Mucosa of stomach (tissue), 1 donor: ENCODE results near the gene VPREB1.
"Not testable (repeated sequence)": the region's sequence is repeated elsewhere in the genome, so short reads cannot be mapped to it uniquely, and the experiment has no call there.

Source experiments
- H3K27me3 ChIP-seq: one replicate; pipeline ENCODE4 v1.7.0; 2013; ENCODE audit warnings: mild to moderate bottlenecking, low read length; ENCODE audit not compliant: control insufficient read depth, insufficient read depth
- H3K36me3 ChIP-seq: one replicate; pipeline ENCODE4 v1.7.0; 2013; ENCODE audit warnings: low read length; ENCODE audit not compliant: control insufficient read depth, insufficient read depth
- H3K4me1 ChIP-seq: one replicate; pipeline ENCODE4 v1.7.0; 2013; ENCODE audit warnings: mild to moderate bottlenecking, low read length; ENCODE audit not compliant: control insufficient read depth, insufficient read depth
- H3K4me3 ChIP-seq: one replicate; pipeline ENCODE4 v1.7.0; 2013; ENCODE audit warnings: low read length
- H3K9ac ChIP-seq: one replicate; pipeline ENCODE4 v1.7.0; 2013; ENCODE audit warnings: mild to moderate bottlenecking, low read length, moderate library complexity
- H3K9me3 ChIP-seq: one replicate; pipeline ENCODE4 v1.7.0; 2013; ENCODE audit warnings: mild to moderate bottlenecking, low read length, moderate library complexity; ENCODE audit not compliant: control insufficient read depth
- donor health status: Pancreatic carcinoma.

VPREB1 gene

DNA sequence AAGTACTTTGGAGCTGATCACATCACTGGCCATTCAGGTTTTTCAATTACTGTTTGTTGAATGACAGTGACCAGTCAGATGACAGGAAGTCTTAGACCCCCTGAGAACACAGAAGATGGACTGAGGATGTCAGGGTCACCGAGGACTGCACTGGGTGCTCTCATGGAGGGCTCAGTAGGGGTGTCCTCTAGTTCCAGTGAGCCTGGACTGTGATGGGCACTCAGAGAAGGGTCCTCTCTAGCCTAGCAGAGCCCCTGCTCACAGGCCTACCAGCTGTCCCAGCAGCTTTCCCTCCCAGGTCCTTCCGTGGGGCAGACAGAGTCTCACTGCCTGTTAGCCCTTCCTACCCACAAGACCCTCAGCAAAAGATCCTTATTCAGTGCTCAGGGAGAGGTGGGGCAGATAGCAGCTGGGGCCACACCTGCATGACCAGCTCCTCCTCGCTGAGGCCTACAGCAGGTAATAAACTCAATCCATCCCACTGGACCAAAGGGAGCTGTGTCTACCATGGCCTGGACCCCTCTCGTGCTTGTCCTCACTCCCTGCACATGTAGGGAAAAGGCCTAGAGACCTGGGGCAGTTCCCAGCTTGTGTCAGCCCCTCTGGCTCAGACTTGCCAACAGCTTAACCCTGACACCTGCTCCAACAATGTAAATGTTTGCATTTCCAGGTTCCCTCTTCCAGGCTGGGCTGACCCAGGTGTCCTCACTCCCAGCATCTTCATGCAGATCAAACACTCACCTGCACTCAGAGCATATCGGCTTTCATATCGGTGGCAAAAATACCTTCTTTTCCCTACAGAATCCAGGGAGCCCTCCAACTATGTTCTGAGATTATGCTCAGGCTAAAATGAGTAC, 25.2 kb upstream of the VPREB1 start:
- H3K9me3 ChIP-seq = no peaks in the 10 kb centered on the region
- H3K27me3 ChIP-seq = peaks cover 4% of the 10 kb centered on the region
- H3K9ac ChIP-seq = no peak overlapping the region
- H3K4me1 ChIP-seq = no peaks in the 10 kb centered on the region
- H3K36me3 ChIP-seq = no peaks in the 10 kb centered on the region
- H3K4me3 ChIP-seq = no peak overlapping the region

DNA sequence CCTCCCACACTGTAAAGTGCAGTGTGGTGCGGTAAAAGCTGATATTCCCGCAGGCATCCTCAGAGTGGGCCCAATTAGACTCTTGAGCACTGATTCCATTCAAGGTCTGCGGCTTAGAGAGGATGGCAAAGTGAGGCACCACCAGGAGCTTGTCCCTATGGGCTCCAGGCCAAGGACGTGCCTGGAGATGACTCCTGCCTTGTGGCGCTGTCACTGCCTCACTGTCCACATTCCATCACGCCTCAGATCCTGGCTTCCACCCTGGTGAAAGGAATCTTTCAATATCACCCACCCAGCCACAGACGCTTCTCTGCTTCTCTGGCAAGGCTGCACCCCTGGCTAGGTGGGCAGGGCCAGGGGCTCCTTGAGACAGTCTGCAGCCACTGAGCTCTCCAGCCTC, 23.5 kb upstream of the VPREB1 start:
- H3K4me1 ChIP-seq, H3K36me3 ChIP-seq, H3K27me3 ChIP-seq, H3K9me3 ChIP-seq, H3K9ac ChIP-seq, H3K4me3 ChIP-seq: not testable (repeated sequence)

DNA sequence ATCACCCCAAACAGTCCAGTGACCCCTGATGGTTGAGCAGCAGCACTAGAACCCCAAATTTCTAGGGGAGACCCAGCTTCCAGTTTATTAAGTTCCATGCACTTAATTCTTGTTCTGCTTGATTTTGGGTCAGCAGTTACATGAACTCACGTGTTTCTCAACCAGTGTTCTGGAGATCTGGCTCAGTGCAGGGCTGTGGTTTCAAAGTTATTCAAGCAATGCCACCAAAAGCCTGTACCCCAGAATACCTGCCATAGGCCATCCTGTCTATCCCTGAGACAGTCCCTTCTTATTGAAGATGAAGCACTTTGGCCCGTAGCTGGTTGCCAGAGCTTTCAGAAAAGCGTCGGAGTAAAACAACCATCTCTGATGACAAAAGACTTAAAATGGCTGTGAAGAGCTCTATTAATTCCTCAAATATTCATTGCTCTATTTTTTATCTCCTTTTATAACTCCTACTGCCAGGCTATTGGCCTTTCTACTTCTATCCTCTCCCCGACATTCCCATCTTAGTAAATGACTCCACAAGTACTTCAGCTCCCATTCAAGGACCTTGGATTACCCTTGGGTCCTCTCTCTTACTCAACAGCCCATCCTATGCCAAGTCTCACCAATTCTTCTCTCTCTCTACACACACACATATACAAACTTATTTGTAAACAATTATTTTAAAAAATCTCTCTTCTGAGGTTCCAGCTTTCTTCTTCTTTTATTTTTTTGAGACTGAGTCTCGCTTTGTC, 18.0 kb upstream of the VPREB1 start:
- Histone ChIP-seq H3K9ac (no peak overlapping the region), H3K4me3 (no peak overlapping the region), H3K27me3 (no peaks in the 10 kb centered on the region), H3K36me3 (no peaks in the 10 kb centered on the region), H3K4me1 (no peaks in the 10 kb centered on the region), H3K9me3 (no peaks in the 10 kb centered on the region)

DNA sequence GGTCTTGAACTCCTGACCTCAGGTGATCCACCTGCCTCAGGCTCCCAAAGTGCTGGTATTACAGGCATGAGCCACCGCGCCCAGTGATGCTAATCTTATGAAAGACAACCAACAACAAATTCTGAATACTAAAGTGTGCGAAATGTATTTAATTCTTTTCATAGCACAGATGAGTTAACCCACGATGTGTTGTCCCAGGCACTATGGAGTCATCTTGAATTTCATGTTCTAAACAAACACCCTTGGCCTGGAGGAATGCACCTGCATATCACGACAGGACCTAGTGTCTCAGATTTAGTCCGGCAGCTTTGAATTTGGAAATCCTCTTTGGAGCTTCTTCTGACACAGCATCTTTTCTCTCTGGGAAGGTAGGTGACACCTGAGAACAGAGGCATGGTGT, 16.2 kb upstream of the VPREB1 start:
- Histone ChIP-seq H3K9ac (no peak overlapping the region), H3K4me1 (no peaks in the 10 kb centered on the region), H3K4me3 (no peak overlapping the region), H3K9me3 (no peaks in the 10 kb centered on the region), H3K36me3 (no peaks in the 10 kb centered on the region), H3K27me3 (no peaks in the 10 kb centered on the region)

- no peaks in the 10 kb centered on the region for H3K4me1 ChIP-seq
- no peaks in the 10 kb centered on the region for H3K9me3 ChIP-seq
- no peak overlapping the region for H3K4me3 ChIP-seq
- no peaks in the 10 kb centered on the region for H3K27me3 ChIP-seq
- no peaks in the 10 kb centered on the region for H3K36me3 ChIP-seq
- H3K9ac ChIP-seq = no peak overlapping the region
Measured at GRCh38 chr22:22228921-22229320, 15.7 kb upstream of the VPREB1 start.

DNA sequence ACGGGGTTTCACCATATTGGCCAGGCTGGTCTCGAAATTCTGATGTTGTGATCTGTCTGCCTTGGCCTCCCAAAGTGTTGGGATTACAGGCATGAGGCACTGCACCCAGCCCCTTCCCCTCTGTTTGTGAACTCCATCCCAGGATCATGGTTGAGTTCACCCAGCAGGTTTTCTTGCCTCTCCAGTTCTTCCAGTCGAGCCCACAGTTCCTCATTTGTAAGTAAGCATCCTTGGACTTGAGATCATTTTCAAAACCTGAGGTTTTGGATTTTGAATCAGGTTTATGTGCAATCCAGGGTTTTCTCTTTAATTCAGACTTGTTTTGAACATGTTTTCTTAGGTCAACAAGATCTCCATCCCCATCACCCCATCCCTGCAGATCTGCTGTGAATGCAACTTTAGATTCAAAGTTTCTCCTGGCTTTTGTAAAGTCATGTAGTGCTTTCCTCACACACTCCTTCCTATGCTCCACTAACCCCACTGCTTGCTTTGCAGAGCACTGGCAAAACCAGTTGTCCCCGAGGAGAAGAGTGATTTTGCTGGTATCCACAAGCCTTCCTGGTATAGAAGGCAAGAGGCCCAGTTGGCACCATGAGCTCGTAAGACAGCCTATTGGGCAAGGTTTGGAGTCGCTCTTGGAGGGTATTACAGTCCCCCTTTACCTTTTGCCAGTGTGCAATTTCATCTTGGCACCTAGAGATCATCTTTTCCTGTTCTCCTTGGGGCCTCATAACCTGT, 14.7 kb upstream of the VPREB1 start:
- H3K36me3 ChIP-seq = no peaks in the 10 kb centered on the region
- no peaks in the 10 kb centered on the region for H3K4me1 ChIP-seq
- H3K4me3 ChIP-seq = no peak overlapping the region
- H3K9ac ChIP-seq = no peak overlapping the region
- no peaks in the 10 kb centered on the region for H3K9me3 ChIP-seq
- no peaks in the 10 kb centered on the region for H3K27me3 ChIP-seq

DNA sequence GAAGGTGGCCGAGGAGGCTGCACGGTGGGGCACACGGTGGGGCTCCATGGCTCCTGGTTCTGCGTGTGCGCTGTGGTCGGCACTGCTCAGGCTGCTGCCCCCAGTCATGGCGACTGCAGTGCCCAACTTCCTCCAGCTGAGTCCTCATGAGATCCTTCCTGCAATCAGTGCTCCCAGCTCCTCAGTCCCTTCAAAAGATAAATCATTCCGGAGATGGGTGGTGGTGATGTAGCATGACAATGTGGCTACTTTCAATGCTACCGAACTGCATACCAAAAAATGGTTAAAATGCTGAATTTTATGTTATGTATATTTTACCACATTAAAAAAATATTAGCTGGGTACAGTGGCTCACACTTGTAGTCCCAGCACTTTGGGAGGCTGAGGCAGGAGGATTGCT, 14.1 kb upstream of the VPREB1 start:
- Histone ChIP-seq H3K9ac (no peak overlapping the region), H3K4me3 (no peak overlapping the region), H3K36me3 (no peaks in the 10 kb centered on the region), H3K9me3 (no peaks in the 10 kb centered on the region), H3K4me1 (no peaks in the 10 kb centered on the region), H3K27me3 (no peaks in the 10 kb centered on the region)

DNA sequence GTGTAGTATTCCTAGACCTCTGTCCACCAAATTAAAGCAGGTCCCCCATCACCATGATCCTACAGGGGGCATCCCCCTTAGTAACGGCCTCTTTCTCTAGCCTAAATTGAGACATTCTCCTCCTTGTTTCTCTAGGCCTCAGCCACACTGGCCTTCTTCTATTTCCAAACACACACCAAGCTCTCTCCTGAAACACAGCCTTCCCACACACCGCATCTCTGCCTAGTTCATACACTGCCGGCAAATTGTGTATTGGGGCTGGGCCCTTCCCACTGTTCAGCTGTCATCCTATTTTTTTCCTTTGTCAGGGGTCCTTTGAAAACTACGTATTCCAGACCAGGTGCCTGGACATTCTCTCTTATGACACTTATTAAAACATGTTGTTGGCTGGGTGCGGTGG, 11.5 kb upstream of the VPREB1 start:
- no peak overlapping the region for H3K9ac ChIP-seq
- no peaks in the 10 kb centered on the region for H3K27me3 ChIP-seq
- H3K4me3 ChIP-seq = no peak overlapping the region
- H3K4me1 ChIP-seq = no peaks in the 10 kb centered on the region
- no peaks in the 10 kb centered on the region for H3K9me3 ChIP-seq
- H3K36me3 ChIP-seq = no peaks in the 10 kb centered on the region

DNA sequence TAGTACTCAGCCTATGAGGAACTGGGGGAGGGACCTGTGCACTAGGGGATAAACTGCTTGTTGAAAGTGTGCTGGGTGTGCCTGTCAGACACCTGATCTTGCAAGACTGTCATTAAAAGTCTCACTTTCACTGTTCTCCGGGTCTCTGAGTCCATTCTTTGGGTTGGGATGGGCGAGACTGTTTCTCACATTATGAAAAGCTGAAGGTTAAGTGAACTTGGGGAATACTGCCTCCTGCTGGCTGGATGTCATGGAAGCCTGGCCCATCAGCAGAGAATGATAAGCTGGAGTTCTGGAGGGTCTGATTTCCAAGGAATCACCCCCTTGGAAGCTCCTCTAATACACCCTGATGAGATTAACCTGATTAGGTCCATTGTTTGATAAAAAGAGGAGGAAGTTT, 9.0 kb upstream of the VPREB1 start:
- H3K27me3 ChIP-seq = no peaks in the 10 kb centered on the region
- no peaks in the 10 kb centered on the region for H3K9me3 ChIP-seq
- no peaks in the 10 kb centered on the region for H3K4me1 ChIP-seq
- no peak overlapping the region for H3K4me3 ChIP-seq
- H3K9ac ChIP-seq = no peak overlapping the region
- H3K36me3 ChIP-seq = no peaks in the 10 kb centered on the region

DNA sequence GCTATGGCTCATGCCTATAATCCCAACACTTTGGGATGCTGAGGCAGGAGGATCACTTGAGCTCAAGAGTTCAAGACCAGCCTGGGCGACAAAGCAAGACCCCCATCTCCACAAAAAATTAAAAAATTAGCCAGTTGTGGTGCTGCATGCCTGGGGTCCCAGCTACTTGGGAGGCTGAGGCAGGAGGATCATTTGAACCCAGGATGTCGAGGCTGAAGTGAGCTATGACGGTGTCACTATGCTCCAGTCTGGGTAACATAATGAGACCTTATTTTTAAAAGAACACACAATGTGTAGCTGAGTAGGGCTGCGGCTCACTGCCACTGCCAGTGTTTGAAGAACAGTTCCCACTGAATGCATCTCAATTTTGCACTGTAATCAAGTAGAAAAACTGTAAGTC, 7.1 kb upstream of the VPREB1 start:
- Histone ChIP-seq H3K9ac (no peak overlapping the region), H3K4me1 (no peaks in the 10 kb centered on the region), H3K4me3 (no peak overlapping the region), H3K36me3 (no peaks in the 10 kb centered on the region), H3K9me3 (no peaks in the 10 kb centered on the region), H3K27me3 (no peaks in the 10 kb centered on the region)

- H3K36me3 ChIP-seq = no peaks in the 10 kb centered on the region
- H3K9me3 ChIP-seq = no peaks in the 10 kb centered on the region
- H3K4me3 ChIP-seq = no peak overlapping the region
- peaks cover 3% of the 10 kb centered on the region for H3K27me3 ChIP-seq
- no peak overlapping the region for H3K9ac ChIP-seq
- no peaks in the 10 kb centered on the region for H3K4me1 ChIP-seq
Measured at GRCh38 chr22:22239311-22239939, 5.2 kb upstream of the VPREB1 start.

- Histone ChIP-seq H3K27me3 (peaks cover 6% of the 10 kb centered on the region), H3K9me3 (no peaks in the 10 kb centered on the region), H3K4me1 (no peaks in the 10 kb centered on the region), H3K36me3 (no peaks in the 10 kb centered on the region), H3K9ac (no peak overlapping the region), H3K4me3 (no peak overlapping the region)
Measured at GRCh38 chr22:22241554-22241898, 3.1 kb upstream of the VPREB1 start.
